CD14-positive monocyte (primary cell): ENCODE results near the gene CNTN5. TPM values are rescaled to one million over a fixed set of nuclear protein-coding genes. Genes with fewer than 3 reads are reported as not detected.

Experiments used
- DNase-seq, 3 donors: peaks; one replicate each; pipeline ENCODE4 v3.0.0-alpha.2; 2011 to 2022
- H2AFZ ChIP-seq: 2 replicates; pipeline ENCODE4 v1.6.0; 2012; ENCODE audit warnings: mild to moderate bottlenecking, low read depth, low read length, inconsistent platforms; ENCODE audit not compliant: insufficient read depth, poor library complexity, severe bottlenecking
- H3K27ac ChIP-seq, 2 donors: 1 replicate in 1 of 2; 2 replicates in 1 of 2; pipeline ENCODE4 v1.5.1; 2012 to 2013; ENCODE audit warnings: low read length in 2 of 2, control low read depth in 1 of 2, inconsistent platforms in 1 of 2, low read depth in 1 of 2, mild to moderate bottlenecking in 1 of 2
- H3K27me3 ChIP-seq, 2 donors: one replicate each; pipeline versions ENCODE4 v1.6.0 to v1.6.1; 2011 to 2013; ENCODE audit warnings: low read length in 2 of 2; ENCODE audit not compliant: control insufficient read depth in 2 of 2, insufficient read depth in 2 of 2
- H3K36me3 ChIP-seq, 2 donors: replicated peaks in 1 of 2; 1 replicate in 1 of 2; 2 replicates in 1 of 2; pipeline versions ENCODE4 v1.5.1 to v1.6.1; 2012 to 2013; ENCODE audit warnings: low read length in 2 of 2, control low read depth in 1 of 2, inconsistent platforms in 1 of 2, mild to moderate bottlenecking in 1 of 2; ENCODE audit not compliant: insufficient read depth in 2 of 2, control insufficient read depth in 1 of 2
- H3K4me1 ChIP-seq, 2 donors: 1 replicate in 1 of 2; 2 replicates in 1 of 2; pipeline versions ENCODE4 v1.5.1 to v1.6.1; 2012 to 2013; ENCODE audit warnings: low read length in 2 of 2, control low read depth in 1 of 2, inconsistent platforms in 1 of 2, mild to moderate bottlenecking in 1 of 2, moderate library complexity in 1 of 2; ENCODE audit not compliant: insufficient read depth in 2 of 2, control insufficient read depth in 1 of 2
- H3K4me2 ChIP-seq: replicated peaks from 2 replicates; pipeline ENCODE3; 2012; ENCODE audit warnings: low read length, moderate library complexity, mild to moderate bottlenecking; ENCODE audit not compliant: poor library complexity, severe bottlenecking; ENCODE audit errors: extremely low read depth
- H3K4me3 ChIP-seq, 3 experiments: fragments of 200-600 bp in 1 of 3; sonication (generic) in 1 of 3; replicated peaks in 1 of 3; 1 replicate in 2 of 3; 2 replicates in 1 of 3; pipeline ENCODE4 v1.5.1; 2011 to 2013; ENCODE audit warnings: low read length in 3 of 3, mild to moderate bottlenecking in 3 of 3, control low read depth in 2 of 3, low read depth in 2 of 3, inconsistent platforms in 1 of 3, moderate library complexity in 1 of 3
- H3K79me2 ChIP-seq: 2 replicates; pipeline ENCODE4 v1.6.0; 2012; ENCODE audit warnings: mild to moderate bottlenecking, control low read depth, inconsistent platforms, low read length, moderate library complexity; ENCODE audit not compliant: insufficient read depth
- H3K9ac ChIP-seq: 2 replicates; pipeline ENCODE4 v1.6.0; 2017; ENCODE audit warnings: low read length, mild to moderate bottlenecking; ENCODE audit not compliant: insufficient read depth, poor library complexity, severe bottlenecking
- H3K9me3 ChIP-seq, 2 donors: replicated peaks in 1 of 2; 1 replicate in 1 of 2; 2 replicates in 1 of 2; pipeline versions ENCODE4 v1.5.1 to v1.6.1; 2012 to 2013; ENCODE audit warnings: low read length in 2 of 2, control low read depth in 1 of 2; ENCODE audit not compliant: control insufficient read depth in 1 of 2, insufficient read depth in 1 of 2
- H4K20me1 ChIP-seq: 2 replicates; pipeline ENCODE4 v1.6.0; 2012; ENCODE audit warnings: mild to moderate bottlenecking, low read length, control low read depth, moderate library complexity; ENCODE audit not compliant: insufficient read depth
- H3K27ac Mint-ChIP-seq, 7 donors: one replicate each; pipeline ENCODE4 v1.8.0; 2020; ENCODE audit warnings: mild to moderate bottlenecking in 7 of 7, mixed read lengths in 7 of 7, moderate library complexity in 6 of 7, inconsistent platforms in 2 of 7
- H3K27me3 Mint-ChIP-seq, 3 donors: one replicate each; pipeline ENCODE4 v1.8.0; 2021 to 2022; ENCODE audit warnings: low read depth in 3 of 3, mild to moderate bottlenecking in 3 of 3, mixed read lengths in 3 of 3, moderate library complexity in 3 of 3, inconsistent platforms in 1 of 3
- H3K36me3 Mint-ChIP-seq, 2 donors: one replicate each; pipeline ENCODE4 v1.8.0; 2020; ENCODE audit warnings: mixed read lengths in 2 of 2, inconsistent platforms in 1 of 2, mild to moderate bottlenecking in 1 of 2
- H3K4me1 Mint-ChIP-seq: one replicate; pipeline ENCODE4 v1.8.0; 2020; ENCODE audit warnings: mild to moderate bottlenecking, mixed read lengths
- H3K4me3 Mint-ChIP-seq, 2 donors: one replicate each; pipeline ENCODE4 v1.8.0; 2020; ENCODE audit warnings: mild to moderate bottlenecking in 2 of 2, mixed read lengths in 2 of 2, moderate library complexity in 1 of 2
- H3K9me3 Mint-ChIP-seq, 7 donors: one replicate each; pipeline ENCODE4 v1.8.0; 2020 to 2022; ENCODE audit warnings: mixed read lengths in 7 of 7, mild to moderate bottlenecking in 6 of 7, moderate library complexity in 6 of 7, inconsistent platforms in 2 of 7
- intact Hi-C, 2 donors: fragments of 100-400 bp; cut with micrococcal nuclease; formaldehyde crosslinking; loops; one replicate each; pipeline versions ENCODE4 v1.15.0 to v1.15.1; 2023
- polyA plus RNA-seq, 3 donors: library from polyadenylated mRNA; depleted of rRNA in 1 of 3; unstranded in 2 of 3; stranded (reverse) in 1 of 3; fragments of 300-500 nt in 2 of 3; fragments of >200 nt in 1 of 3; fragmentation: Illumina TruSeq in 2 of 3; gene quantifications; 1 replicate in 2 of 3; 2 replicates in 1 of 3; pipeline ENCODE4 v1.2.3, GENCODE V29; 2012 to 2021
- TF ChIP-seq, protein P1 (sequence below): fragments of 200-600 bp; IDR thresholded peaks from one replicate; pipeline ENCODE4 v1.8.0; 2022; ENCODE audit warnings: antibody characterized with exemption, mild to moderate bottlenecking

The CNTN5 gene
- polyA plus RNA-seq, 3 donors = not detected

DNA sequence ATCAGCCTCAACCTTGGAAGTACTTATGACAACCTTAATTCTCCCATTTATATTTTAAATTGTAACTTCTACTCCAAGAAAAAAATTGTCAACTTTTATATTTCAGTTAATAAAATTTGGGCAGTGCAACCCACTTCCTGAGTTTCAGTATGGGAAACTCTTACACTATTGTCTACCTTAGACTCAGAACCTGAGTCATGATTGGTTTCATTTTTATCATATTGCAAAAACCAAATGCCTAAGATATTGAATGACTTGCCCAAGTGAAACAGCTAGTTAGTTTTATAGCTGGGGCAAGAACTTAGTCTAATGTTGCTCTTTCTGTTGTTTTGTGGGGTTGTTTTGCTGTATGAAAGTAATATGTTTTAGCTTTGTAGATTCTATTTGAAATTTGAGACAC lies 1332.3 kb downstream of the CNTN5 start:
- no peaks in the 10 kb centered on the region for H3K36me3 Mint-ChIP-seq
- Histone ChIP-seq H3K9ac (no peak overlapping the region), H3K4me3 (no peak overlapping the region), H3K4me2 (no peak overlapping the region), H3K27ac (no peak overlapping the region), H3K4me1 (no peaks in the 10 kb centered on the region), H4K20me1 (no peaks in the 10 kb centered on the region), H2AFZ (no peak overlapping the region), H3K79me2 (no peaks in the 10 kb centered on the region), H3K36me3 (no peaks in the 10 kb centered on the region), H3K9me3 (no peaks in the 10 kb centered on the region), H3K27me3 (no peaks in the 10 kb centered on the region)
- H3K27me3 Mint-ChIP-seq = no peaks in the 10 kb centered on the region
- intact Hi-C loops = no loop called here
- no peaks in the 10 kb centered on the region for H3K9me3 Mint-ChIP-seq
- DNase-seq = no peak
- TF ChIP-seq, protein P1, sequence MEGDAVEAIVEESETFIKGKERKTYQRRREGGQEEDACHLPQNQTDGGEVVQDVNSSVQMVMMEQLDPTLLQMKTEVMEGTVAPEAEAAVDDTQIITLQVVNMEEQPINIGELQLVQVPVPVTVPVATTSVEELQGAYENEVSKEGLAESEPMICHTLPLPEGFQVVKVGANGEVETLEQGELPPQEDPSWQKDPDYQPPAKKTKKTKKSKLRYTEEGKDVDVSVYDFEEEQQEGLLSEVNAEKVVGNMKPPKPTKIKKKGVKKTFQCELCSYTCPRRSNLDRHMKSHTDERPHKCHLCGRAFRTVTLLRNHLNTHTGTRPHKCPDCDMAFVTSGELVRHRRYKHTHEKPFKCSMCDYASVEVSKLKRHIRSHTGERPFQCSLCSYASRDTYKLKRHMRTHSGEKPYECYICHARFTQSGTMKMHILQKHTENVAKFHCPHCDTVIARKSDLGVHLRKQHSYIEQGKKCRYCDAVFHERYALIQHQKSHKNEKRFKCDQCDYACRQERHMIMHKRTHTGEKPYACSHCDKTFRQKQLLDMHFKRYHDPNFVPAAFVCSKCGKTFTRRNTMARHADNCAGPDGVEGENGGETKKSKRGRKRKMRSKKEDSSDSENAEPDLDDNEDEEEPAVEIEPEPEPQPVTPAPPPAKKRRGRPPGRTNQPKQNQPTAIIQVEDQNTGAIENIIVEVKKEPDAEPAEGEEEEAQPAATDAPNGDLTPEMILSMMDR = no peak
- H3K4me3 Mint-ChIP-seq = no peak overlapping the region
- H3K27ac Mint-ChIP-seq = no peak overlapping the region
- H3K4me1 Mint-ChIP-seq = no peaks in the 10 kb centered on the region

DNA sequence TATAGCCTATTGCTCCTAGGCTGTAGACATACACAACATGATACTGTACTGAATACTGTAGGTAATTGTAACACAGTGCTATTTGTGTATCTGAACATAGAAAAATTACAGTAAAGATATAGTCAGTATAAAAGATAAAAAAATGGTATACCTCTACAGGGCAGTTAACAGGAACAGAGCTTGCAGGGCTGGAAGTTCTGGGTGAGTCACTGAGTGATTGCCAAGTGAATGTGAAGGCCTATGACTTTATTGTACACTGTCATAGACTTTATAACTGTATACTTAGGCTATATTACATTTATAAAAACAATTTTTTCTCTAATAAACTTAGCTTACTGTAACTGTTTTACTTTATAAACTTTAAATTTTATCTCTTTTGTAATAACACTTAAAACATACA lies 1334.0 kb downstream of the CNTN5 start:
- Mint-ChIP-seq H3K27ac (no peak overlapping the region), H3K4me3 (no peak overlapping the region), H3K4me1 (no peaks in the 10 kb centered on the region), H3K36me3 (no peaks in the 10 kb centered on the region), H3K9me3 (no peaks in the 10 kb centered on the region), H3K27me3 (no peaks in the 10 kb centered on the region)
- Histone ChIP-seq H3K4me2 (no peak overlapping the region), H3K79me2 (no peaks in the 10 kb centered on the region), H3K36me3 (no peaks in the 10 kb centered on the region), H3K9me3 (no peaks in the 10 kb centered on the region), H3K27ac (no peak overlapping the region), H3K4me1 (no peaks in the 10 kb centered on the region), H4K20me1 (no peaks in the 10 kb centered on the region), H2AFZ (no peak overlapping the region), H3K9ac (no peak overlapping the region), H3K4me3 (no peak overlapping the region), H3K27me3 (no peaks in the 10 kb centered on the region)
- TF ChIP-seq, protein P1 = no peak
- intact Hi-C loops = no loop called here
- no peak for DNase-seq
